AG04450 (cell line): ENCODE data around the gene HS6ST3. TPM values are rescaled to one million over a fixed set of nuclear protein-coding genes. Genes with fewer than 3 reads are reported as not detected.

Source experiments
- CTCF ChIA-PET: fragments of 300-600, 350-600 bp; formaldehyde crosslinking; extraction: SDS; loops from one replicate; lab custom pipeline; 2022; ENCODE audit warnings: antibody characterized with exemption, inconsistent platforms; lab: Charles Lee
- POLR2A ChIA-PET: fragments of 350-600 bp; formaldehyde crosslinking; extraction: SDS; loops from one replicate; lab custom pipeline; 2021; ENCODE audit warnings: antibody characterized with exemption, inconsistent platforms; lab: Yijun Ruan, JAX
- DNase-seq: peaks from one replicate; pipeline ENCODE4 v3.0.0-alpha.2; 2011; ENCODE audit warnings: low read depth, low spot score
- H3K27ac ChIP-seq: one replicate; pipeline ENCODE4 v1.5.1; 2012; ENCODE audit warnings: low read depth, low read length, control low read depth
- H3K27me3 ChIP-seq: one replicate; pipeline ENCODE4 v1.6.0; 2012; ENCODE audit warnings: low read length; ENCODE audit not compliant: control insufficient read depth, insufficient read depth
- H3K4me3 ChIP-seq: 2 replicates; pipeline ENCODE4 v1.5.1; 2011; ENCODE audit warnings: mild to moderate bottlenecking, low read depth, low read length, control low read depth
- H3K9me3 ChIP-seq: 2 replicates; pipeline ENCODE4 v1.5.1; 2012; ENCODE audit warnings: low read length; ENCODE audit not compliant: control insufficient read depth, insufficient read depth
- polyA plus RNA-seq: library from polyadenylated mRNA; depleted of rRNA; stranded (reverse); fragments of >200 nt; gene quantifications from 2 replicates; pipeline ENCODE4 v1.2.3, GENCODE V29; 2011
- TF ChIP-seq, protein P1 (sequence below): IDR thresholded peaks from 2 replicates; pipeline ENCODE4 v1.5.1; 2011; ENCODE audit warnings: low read depth, low read length, control low read depth, inconsistent platforms

The HS6ST3 gene
- polyA plus RNA-seq, 1 experiment: not detected

DNA sequence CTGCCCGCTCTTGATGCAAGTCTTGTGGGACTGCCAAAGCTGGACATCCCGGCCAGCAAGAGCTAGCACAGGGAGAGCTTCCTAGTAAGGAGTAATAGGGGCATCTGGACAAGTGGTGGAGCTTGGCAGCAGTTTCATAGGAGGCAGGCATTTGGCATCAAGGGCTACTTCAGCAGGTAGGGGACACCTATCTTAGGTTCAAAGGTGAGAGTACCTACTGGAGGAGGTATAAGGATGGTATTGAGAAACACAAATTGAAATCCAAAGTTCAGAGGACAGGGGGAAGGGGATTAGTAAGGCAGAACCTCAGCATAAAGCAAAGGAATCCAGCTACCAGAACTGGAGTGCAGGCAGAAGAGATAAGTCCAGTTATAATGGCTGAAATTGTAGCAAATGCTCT is 462.7 kb downstream of the HS6ST3 start:
- DNase-seq: no peak
- H3K4me3 ChIP-seq: no peak overlapping the region
- CTCF ChIA-PET: no interaction called here
- TF ChIP-seq, protein P1, sequence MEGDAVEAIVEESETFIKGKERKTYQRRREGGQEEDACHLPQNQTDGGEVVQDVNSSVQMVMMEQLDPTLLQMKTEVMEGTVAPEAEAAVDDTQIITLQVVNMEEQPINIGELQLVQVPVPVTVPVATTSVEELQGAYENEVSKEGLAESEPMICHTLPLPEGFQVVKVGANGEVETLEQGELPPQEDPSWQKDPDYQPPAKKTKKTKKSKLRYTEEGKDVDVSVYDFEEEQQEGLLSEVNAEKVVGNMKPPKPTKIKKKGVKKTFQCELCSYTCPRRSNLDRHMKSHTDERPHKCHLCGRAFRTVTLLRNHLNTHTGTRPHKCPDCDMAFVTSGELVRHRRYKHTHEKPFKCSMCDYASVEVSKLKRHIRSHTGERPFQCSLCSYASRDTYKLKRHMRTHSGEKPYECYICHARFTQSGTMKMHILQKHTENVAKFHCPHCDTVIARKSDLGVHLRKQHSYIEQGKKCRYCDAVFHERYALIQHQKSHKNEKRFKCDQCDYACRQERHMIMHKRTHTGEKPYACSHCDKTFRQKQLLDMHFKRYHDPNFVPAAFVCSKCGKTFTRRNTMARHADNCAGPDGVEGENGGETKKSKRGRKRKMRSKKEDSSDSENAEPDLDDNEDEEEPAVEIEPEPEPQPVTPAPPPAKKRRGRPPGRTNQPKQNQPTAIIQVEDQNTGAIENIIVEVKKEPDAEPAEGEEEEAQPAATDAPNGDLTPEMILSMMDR: no peak
- POLR2A ChIA-PET: no interaction called here
- H3K27me3 ChIP-seq: no peaks in the 10 kb centered on the region
- H3K27ac ChIP-seq: no peak overlapping the region
- peaks cover 16% of the 10 kb centered on the region; the same call in 1 of the 2 replicates for H3K9me3 ChIP-seq

- H3K4me3 ChIP-seq: no peak overlapping the region
- H3K9me3 ChIP-seq: peaks cover 16% of the 10 kb centered on the region; the same call in 1 of the 2 replicates
- H3K27ac ChIP-seq: no peak overlapping the region
- POLR2A ChIA-PET: no interaction called here
- DNase-seq: no peak
- H3K27me3 ChIP-seq: no peaks in the 10 kb centered on the region
- TF ChIP-seq, protein P1: no peak
- CTCF ChIA-PET: no interaction called here
These were observed 463.9 kb downstream of the HS6ST3 start for GRCh38 chr13:96553796-96554195.

DNA sequence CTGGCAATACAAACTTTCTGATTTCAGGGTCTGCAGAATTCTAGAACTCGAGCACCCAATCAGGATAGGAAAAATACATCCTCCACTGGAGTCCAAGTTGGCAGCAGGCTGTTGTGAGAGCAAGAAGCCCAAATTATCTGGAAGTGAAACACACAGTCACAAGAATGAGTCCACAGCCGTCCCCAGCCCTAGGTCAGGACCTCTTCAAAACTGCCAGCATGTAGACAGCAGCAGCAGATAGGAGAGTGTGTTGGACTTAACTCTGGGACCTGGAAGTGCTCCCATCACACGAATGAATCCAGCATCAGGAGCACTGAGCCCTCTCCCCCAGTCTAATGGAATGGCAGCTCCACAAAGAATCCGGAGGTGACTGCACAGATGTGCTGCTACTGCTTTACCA is 483.7 kb downstream of the HS6ST3 start:
- DNase-seq: no peak
- Histone ChIP-seq H3K27ac (no peak overlapping the region), H3K27me3 (no peaks in the 10 kb centered on the region), H3K9me3 (peaks cover 27% of the 10 kb centered on the region; the same call in 1 of the 2 replicates), H3K4me3 (no peak overlapping the region)
- TF ChIP-seq, protein P1: no peak
- ChIA-PET CTCF (no interaction called here), POLR2A (no interaction called here)

- CTCF ChIA-PET: no interaction called here
These were observed 485.8 kb downstream of the HS6ST3 start for GRCh38 chr13:96575423-96576320.

More at GRCh38 chr13:96575423-96576320, 485.8 kb downstream of the HS6ST3 start:
- Histone ChIP-seq H3K9me3 (peaks cover 27% of the 10 kb centered on the region; the same call in 1 of the 2 replicates), H3K4me3 (no peak overlapping the region), H3K27ac (no peak overlapping the region), H3K27me3 (no peaks in the 10 kb centered on the region)
- no peak for DNase-seq
- TF ChIP-seq, protein P1: no peak
- POLR2A ChIA-PET: no interaction called here
